ENCODE results near the gene SETBP1.

Gene SETBP1

DNA sequence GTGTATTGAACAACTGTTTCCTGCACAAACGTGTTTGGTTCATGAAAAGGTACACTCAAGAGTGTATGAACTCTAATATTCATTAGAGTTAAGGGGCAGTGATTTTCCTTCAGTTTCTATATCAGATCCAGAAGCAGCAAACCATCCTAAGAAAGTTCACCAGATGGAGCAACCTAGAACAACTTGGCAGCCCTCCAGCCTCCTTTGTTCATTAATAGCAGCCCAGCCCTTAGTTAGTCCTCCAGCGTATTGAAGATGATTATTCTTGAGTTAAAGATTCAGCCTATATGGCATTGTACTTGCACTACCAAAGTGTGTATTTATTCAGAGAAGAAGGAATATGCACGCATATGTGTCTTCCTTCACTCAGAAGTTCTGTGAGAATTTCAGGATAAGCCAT lies 365.5 kb downstream of the SETBP1 start:
- in situ Hi-C loops (cut with MboI; ENCODE audit: low sequenced_read_pairs, unreplicated experiment), result no loop called here

DNA sequence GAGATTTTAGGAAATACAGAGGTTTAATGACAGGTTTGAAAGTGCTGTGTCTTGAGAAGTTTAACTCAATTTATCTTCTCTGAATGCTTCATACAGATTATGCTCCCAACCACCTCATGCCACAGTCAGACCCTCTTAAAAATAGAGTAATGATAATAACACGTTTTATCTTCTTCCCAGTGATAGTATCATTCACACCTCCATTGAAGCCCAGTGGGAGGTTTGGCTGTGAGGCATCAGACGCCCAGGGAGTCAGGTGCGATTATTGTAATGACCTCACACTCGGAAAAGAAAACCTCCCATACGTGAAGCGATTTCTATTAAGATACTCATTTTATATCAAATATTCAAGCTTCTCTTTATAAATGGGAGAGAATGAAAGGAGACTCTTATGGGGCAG lies 366.3 kb downstream of the SETBP1 start:
- TF ChIP-seq, protein P1, sequence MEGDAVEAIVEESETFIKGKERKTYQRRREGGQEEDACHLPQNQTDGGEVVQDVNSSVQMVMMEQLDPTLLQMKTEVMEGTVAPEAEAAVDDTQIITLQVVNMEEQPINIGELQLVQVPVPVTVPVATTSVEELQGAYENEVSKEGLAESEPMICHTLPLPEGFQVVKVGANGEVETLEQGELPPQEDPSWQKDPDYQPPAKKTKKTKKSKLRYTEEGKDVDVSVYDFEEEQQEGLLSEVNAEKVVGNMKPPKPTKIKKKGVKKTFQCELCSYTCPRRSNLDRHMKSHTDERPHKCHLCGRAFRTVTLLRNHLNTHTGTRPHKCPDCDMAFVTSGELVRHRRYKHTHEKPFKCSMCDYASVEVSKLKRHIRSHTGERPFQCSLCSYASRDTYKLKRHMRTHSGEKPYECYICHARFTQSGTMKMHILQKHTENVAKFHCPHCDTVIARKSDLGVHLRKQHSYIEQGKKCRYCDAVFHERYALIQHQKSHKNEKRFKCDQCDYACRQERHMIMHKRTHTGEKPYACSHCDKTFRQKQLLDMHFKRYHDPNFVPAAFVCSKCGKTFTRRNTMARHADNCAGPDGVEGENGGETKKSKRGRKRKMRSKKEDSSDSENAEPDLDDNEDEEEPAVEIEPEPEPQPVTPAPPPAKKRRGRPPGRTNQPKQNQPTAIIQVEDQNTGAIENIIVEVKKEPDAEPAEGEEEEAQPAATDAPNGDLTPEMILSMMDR (IDR thresholded peaks at IDR 0.05; ENCODE audit: borderline replicate concordance, control extremely low read depth, extremely low read depth, insufficient read depth, missing control alignments), result no peak
- DNase-seq (ENCODE audit: low spot score), result no peak
- in situ Hi-C loops (cut with MboI; ENCODE audit: low sequenced_read_pairs, unreplicated experiment), result no loop called here

More for the DNA sequence above, 365.5 kb downstream of the SETBP1 start:
- DNase-seq (ENCODE audit: low spot score), result no peak
- TF ChIP-seq, protein P1 (IDR thresholded peaks at IDR 0.05; ENCODE audit: borderline replicate concordance, control extremely low read depth, extremely low read depth, insufficient read depth, missing control alignments), result no peak

DNA sequence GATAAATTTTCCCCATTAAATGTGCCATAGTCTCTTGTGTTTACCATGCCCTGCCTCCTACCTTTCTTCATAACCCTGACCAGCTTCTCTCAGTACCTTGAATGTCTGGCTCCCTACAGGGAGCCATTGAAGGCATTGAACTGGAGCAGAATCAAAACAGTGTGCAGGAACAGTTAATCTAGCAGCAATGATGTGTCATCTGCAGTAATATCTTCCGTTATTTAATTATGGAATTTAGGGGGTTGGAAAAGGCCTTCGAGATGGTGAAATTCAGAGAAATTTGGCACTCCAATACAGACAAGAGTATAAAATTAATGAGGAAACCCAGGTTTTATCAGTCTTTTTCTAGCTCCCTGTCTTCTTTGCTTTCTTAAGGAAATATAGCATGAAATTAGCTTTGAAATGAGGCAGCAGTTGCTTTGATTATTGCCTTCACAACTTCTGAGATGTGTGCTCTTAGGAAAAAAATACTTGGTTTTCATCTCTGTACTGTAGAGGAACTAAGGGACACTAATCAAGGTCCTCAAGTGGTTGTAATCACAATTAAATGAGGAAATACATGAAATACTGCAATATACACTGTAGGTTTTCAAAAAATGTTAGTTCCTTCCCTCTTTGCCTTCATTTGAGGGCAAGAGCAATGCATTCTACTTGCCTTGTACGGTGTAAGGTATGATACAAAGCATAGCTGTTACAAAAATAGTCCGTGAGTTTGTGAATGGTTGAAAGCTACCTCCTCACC lies 369.1 kb downstream of the SETBP1 start:
- TF ChIP-seq, protein P1 (IDR thresholded peaks at IDR 0.05; ENCODE audit: borderline replicate concordance, control extremely low read depth, extremely low read depth, insufficient read depth, missing control alignments), result no peak
- in situ Hi-C loops (cut with MboI; ENCODE audit: low sequenced_read_pairs, unreplicated experiment), result no loop called here
- no peak for DNase-seq (ENCODE audit: low spot score)

- no peak for DNase-seq (ENCODE audit: low spot score)
- in situ Hi-C loops (cut with MboI; ENCODE audit: low sequenced_read_pairs, unreplicated experiment), result no loop called here
- TF ChIP-seq, protein P1 (IDR thresholded peaks at IDR 0.05; ENCODE audit: borderline replicate concordance, control extremely low read depth, extremely low read depth, insufficient read depth, missing control alignments), result no peak
These were observed 370.3 kb downstream of the SETBP1 start for GRCh38 chr18:45050712-45051601.

GRCh38 chr18:45054636-45055035 lies 373.9 kb downstream of the SETBP1 start:
- in situ Hi-C loops (cut with MboI; ENCODE audit: low sequenced_read_pairs, unreplicated experiment), result no loop called here
- TF ChIP-seq, protein P1 (IDR thresholded peaks at IDR 0.05; ENCODE audit: borderline replicate concordance, control extremely low read depth, extremely low read depth, insufficient read depth, missing control alignments), result no peak

DNA sequence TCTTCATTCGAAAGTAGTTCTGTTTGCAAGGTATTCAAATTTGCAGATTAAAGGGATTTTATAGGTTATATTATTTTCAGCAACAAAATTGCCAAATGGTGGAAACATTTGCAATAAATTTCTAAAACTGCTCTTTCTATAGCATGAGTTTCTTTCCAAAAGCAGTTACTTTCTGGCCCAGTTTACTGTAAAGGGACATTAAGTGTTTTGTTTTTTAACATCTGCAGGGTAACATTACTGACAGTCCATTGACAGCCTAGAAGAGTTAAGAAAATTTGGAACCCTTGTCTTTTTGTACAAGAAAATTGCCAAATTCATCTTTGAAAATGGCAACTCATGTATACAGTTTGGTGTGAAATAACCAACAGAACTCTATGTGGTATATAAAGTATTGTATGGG lies 375.1 kb downstream of the SETBP1 start:
- TF ChIP-seq, protein P1 (IDR thresholded peaks at IDR 0.05; ENCODE audit: borderline replicate concordance, control extremely low read depth, extremely low read depth, insufficient read depth, missing control alignments), result no peak
- in situ Hi-C loops (cut with MboI; ENCODE audit: low sequenced_read_pairs, unreplicated experiment), result no loop called here
- no peak for DNase-seq (ENCODE audit: low spot score)

More at GRCh38 chr18:45054636-45055035, 373.9 kb downstream of the SETBP1 start:
- no peak for DNase-seq (ENCODE audit: low spot score)

Measured in GM13976 (cell line).